GM21381 (cell line): ENCODE measurements around the gene GATB.
"Not testable (repeated sequence)": the region's sequence is repeated elsewhere in the genome, so short reads cannot be mapped to it uniquely, and the experiment has no call there.

Source experiments
- ATAC-seq: cut with Tn5 transposase; IDR thresholded peaks from one replicate; pipeline ENCODE4 v1.9.1; 2021; ENCODE audit warnings: mild to moderate bottlenecking, moderate library complexity; ENCODE audit not compliant: unreplicated experiment

GATB gene

GRCh38 chr4:151736361-151736760, 24.4 kb downstream of the GATB start:
- no peak for ATAC-seq

- ATAC-seq: not testable (repeated sequence)
These were observed 29.1 kb downstream of the GATB start for GRCh38 chr4:151731670-151732069.

GRCh38 chr4:151729731-151730559, 30.9 kb downstream of the GATB start:
- ATAC-seq: no peak

- ATAC-seq: no peak
These were observed 32.1 kb downstream of the GATB start for GRCh38 chr4:151728679-151729078.

- no peak for ATAC-seq
These were observed 32.8 kb downstream of the GATB start for GRCh38 chr4:151728006-151728405.

- no peak for ATAC-seq
These were observed 33.4 kb downstream of the GATB start for GRCh38 chr4:151727365-151727764.

- no peak for ATAC-seq
These were observed 35.7 kb downstream of the GATB start for GRCh38 chr4:151725087-151725486.

GRCh38 chr4:151721916-151722315, 38.9 kb downstream of the GATB start:
- ATAC-seq: no peak

GRCh38 chr4:151721466-151721865, 39.3 kb downstream of the GATB start:
- ATAC-seq: no peak

- ATAC-seq: no peak
These were observed 40.9 kb downstream of the GATB start for GRCh38 chr4:151719956-151720334.

- no peak for ATAC-seq
These were observed 41.5 kb downstream of the GATB start for GRCh38 chr4:151718984-151719955.

- no peak for ATAC-seq
These were observed 42.7 kb downstream of the GATB start for GRCh38 chr4:151717909-151718628.

GRCh38 chr4:151717314-151717713, 43.5 kb downstream of the GATB start:
- no peak for ATAC-seq

GRCh38 chr4:151716324-151716723, 44.5 kb downstream of the GATB start:
- no peak for ATAC-seq

GRCh38 chr4:151715881-151716280, 44.9 kb downstream of the GATB start:
- ATAC-seq: no peak

GRCh38 chr4:151712777-151713176, 48.0 kb downstream of the GATB start:
- ATAC-seq: no peak

GRCh38 chr4:151711646-151712045, 49.2 kb downstream of the GATB start:
- no peak for ATAC-seq

GRCh38 chr4:151709587-151709986, 51.2 kb downstream of the GATB start:
- ATAC-seq: no peak

GRCh38 chr4:151709071-151709470, 51.7 kb downstream of the GATB start:
- ATAC-seq: no peak

- ATAC-seq: no peak
These were observed 52.7 kb downstream of the GATB start for GRCh38 chr4:151708100-151708499.

- no peak for ATAC-seq
These were observed 57.4 kb downstream of the GATB start for GRCh38 chr4:151703401-151703800.
